Nephron (organoid): ENCODE results near the gene P3H1.
A peak's percentile ranks its signal among the peaks of the same experiment; 100 is the strongest.

Experiments used
- H3K27ac Mint-ChIP-seq, 3 experiments: 2 replicates each; pipeline ENCODE4 v1.8.0; 2020; ENCODE audit warnings: mixed read lengths in 3 of 3, mild to moderate bottlenecking in 2 of 3, moderate library complexity in 1 of 3
- H3K27me3 Mint-ChIP-seq: 2 replicates; pipeline ENCODE4 v1.8.0; 2021; ENCODE audit warnings: low read depth, mild to moderate bottlenecking, moderate library complexity, mixed read lengths
- H3K36me3 Mint-ChIP-seq: 2 replicates; pipeline ENCODE4 v1.8.0; 2020; ENCODE audit warnings: low read depth, mixed read lengths
- H3K4me1 Mint-ChIP-seq: 2 replicates; pipeline ENCODE4 v1.8.0; 2020; ENCODE audit warnings: mixed read lengths
- H3K4me3 Mint-ChIP-seq, 3 experiments: 2 replicates each; pipeline ENCODE4 v1.8.0; 2020; ENCODE audit warnings: mild to moderate bottlenecking in 3 of 3, mixed read lengths in 3 of 3, moderate library complexity in 2 of 3
- H3K9me3 Mint-ChIP-seq: 2 replicates; pipeline ENCODE4 v1.8.0; 2020; ENCODE audit warnings: mixed read lengths
- CTCF ChIP-seq, 3 experiments: fragments of 200-600 bp; sonication (generic); IDR thresholded peaks; one replicate each; pipeline ENCODE4 v1.5.0; 2021; ENCODE audit warnings: antibody characterized with exemption in 3 of 3; ENCODE audit not compliant: unreplicated experiment in 3 of 3

The P3H1 gene

GRCh38 chr1:42748461-42749410, 18.1 kb downstream of the P3H1 start:
- Mint-ChIP-seq H3K36me3 (peaks cover 70% of the 10 kb centered on the region), H3K4me3 (no peak overlapping the region), H3K27me3 (peaks cover 3% of the 10 kb centered on the region), H3K9me3 (peaks cover 11% of the 10 kb centered on the region), H3K27ac (no peak overlapping the region), H3K4me1 (peaks cover 6% of the 10 kb centered on the region)
- no peak for TF ChIP-seq CTCF (IDR thresholded peaks at IDR 0.05; ENCODE audit: unreplicated experiment in 3 of 3)

- Mint-ChIP-seq H3K4me3 (no peak overlapping the region), H3K36me3 (peaks cover 63% of the 10 kb centered on the region), H3K27me3 (peaks cover 3% of the 10 kb centered on the region), H3K4me1 (peaks cover 14% of the 10 kb centered on the region), H3K9me3 (peaks cover 11% of the 10 kb centered on the region), H3K27ac (no peak overlapping the region)
- TF ChIP-seq CTCF (IDR thresholded peaks at IDR 0.05; ENCODE audit: unreplicated experiment in 3 of 3) = no peak
Observed at GRCh38 chr1:42748021-42748420, 18.8 kb downstream of the P3H1 start.

- no peak overlapping the region for H3K4me3 Mint-ChIP-seq
- peaks cover 7% of the 10 kb centered on the region for H3K9me3 Mint-ChIP-seq
- peaks cover 3% of the 10 kb centered on the region for H3K27me3 Mint-ChIP-seq
- no peak overlapping the region for H3K27ac Mint-ChIP-seq
- H3K4me1 Mint-ChIP-seq = peaks cover 23% of the 10 kb centered on the region
- peak; percentile 51 to 62 (median 53) for TF ChIP-seq CTCF (IDR thresholded peaks at IDR 0.05; ENCODE audit: unreplicated experiment in 3 of 3)
- peaks cover 54% of the 10 kb centered on the region for H3K36me3 Mint-ChIP-seq
Observed at GRCh38 chr1:42747125-42747524, 19.7 kb downstream of the P3H1 start.

- H3K9me3 Mint-ChIP-seq = peaks cover 4% of the 10 kb centered on the region
- peaks cover 49% of the 10 kb centered on the region for H3K36me3 Mint-ChIP-seq
- TF ChIP-seq CTCF (IDR thresholded peaks at IDR 0.05; ENCODE audit: unreplicated experiment in 3 of 3) = no peak
- no peak overlapping the region for H3K27ac Mint-ChIP-seq
- H3K4me3 Mint-ChIP-seq = no peak overlapping the region
- peaks cover 3% of the 10 kb centered on the region for H3K27me3 Mint-ChIP-seq
- H3K4me1 Mint-ChIP-seq = peaks cover 27% of the 10 kb centered on the region
Observed at GRCh38 chr1:42746436-42747105, 20.3 kb downstream of the P3H1 start.

- Mint-ChIP-seq H3K4me1 (peaks cover 33% of the 10 kb centered on the region), H3K4me3 (no peak overlapping the region), H3K27ac (peak overlapping the region in 2 of 3 experiments; percentile 16 to 47), H3K9me3 (peaks cover 3% of the 10 kb centered on the region), H3K27me3 (peaks cover 3% of the 10 kb centered on the region), H3K36me3 (peaks cover 46% of the 10 kb centered on the region)
- TF ChIP-seq CTCF (IDR thresholded peaks at IDR 0.05; ENCODE audit: unreplicated experiment in 3 of 3) = no peak
Observed at GRCh38 chr1:42745851-42746250, 21.0 kb downstream of the P3H1 start.
